Measurements from ENCODE around the gene NUDT8. TPM values are rescaled to one million over a fixed set of nuclear protein-coding genes. Genes with fewer than 3 reads are reported as not detected.

Gene NUDT8
- total and polyA plus RNA-seq, 2 experiments from 2014 or later, result 13.6 to 28.7 TPM

GRCh38 chr11:67609316-67609715, 20.4 kb downstream of the NUDT8 start:
- no peaks in the 10 kb centered on the region for H3K9me3 ChIP-seq (ENCODE audit: low read depth)
- no peak for DNase-seq (ENCODE audit: low spot score)
- H3K9me2 ChIP-seq (replicated peaks; ENCODE audit: insufficient read depth), result no peaks in the 10 kb centered on the region
- H3K79me2 ChIP-seq, result peaks cover 18% of the 10 kb centered on the region
- WGBS (ENCODE audit: low lambda C conversion rate, missing lambda C conversion rate), result 95% methylated on average over 10 of the region's 10 CpGs
- H2AFZ ChIP-seq, result no peak overlapping the region
- no peaks in the 10 kb centered on the region for H3K36me3 ChIP-seq (replicated peaks; ENCODE audit: insufficient read depth, low read depth)
- no peaks in the 10 kb centered on the region for H3K27me3 ChIP-seq
- TF ChIP-seq EZH2phosphoT487 (IDR thresholded peaks at IDR 0.05; ENCODE audit: low read depth, severe bottlenecking, unreplicated experiment), result no peak
- no peak for TF ChIP-seq EZH2 (IDR thresholded peaks at IDR 0.05; ENCODE audit: borderline replicate concordance)
- TF ChIP-seq, protein P1, sequence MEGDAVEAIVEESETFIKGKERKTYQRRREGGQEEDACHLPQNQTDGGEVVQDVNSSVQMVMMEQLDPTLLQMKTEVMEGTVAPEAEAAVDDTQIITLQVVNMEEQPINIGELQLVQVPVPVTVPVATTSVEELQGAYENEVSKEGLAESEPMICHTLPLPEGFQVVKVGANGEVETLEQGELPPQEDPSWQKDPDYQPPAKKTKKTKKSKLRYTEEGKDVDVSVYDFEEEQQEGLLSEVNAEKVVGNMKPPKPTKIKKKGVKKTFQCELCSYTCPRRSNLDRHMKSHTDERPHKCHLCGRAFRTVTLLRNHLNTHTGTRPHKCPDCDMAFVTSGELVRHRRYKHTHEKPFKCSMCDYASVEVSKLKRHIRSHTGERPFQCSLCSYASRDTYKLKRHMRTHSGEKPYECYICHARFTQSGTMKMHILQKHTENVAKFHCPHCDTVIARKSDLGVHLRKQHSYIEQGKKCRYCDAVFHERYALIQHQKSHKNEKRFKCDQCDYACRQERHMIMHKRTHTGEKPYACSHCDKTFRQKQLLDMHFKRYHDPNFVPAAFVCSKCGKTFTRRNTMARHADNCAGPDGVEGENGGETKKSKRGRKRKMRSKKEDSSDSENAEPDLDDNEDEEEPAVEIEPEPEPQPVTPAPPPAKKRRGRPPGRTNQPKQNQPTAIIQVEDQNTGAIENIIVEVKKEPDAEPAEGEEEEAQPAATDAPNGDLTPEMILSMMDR (IDR thresholded peaks at IDR 0.05; ENCODE audit: poor library complexity), result no peak
- H3K4me3 ChIP-seq, result no peak overlapping the region
- no peaks in the 10 kb centered on the region for H4K20me1 ChIP-seq (ENCODE audit: insufficient read depth, poor library complexity, severe bottlenecking)
- no peak overlapping the region for H3K27ac ChIP-seq
- H3K4me1 ChIP-seq (ENCODE audit: insufficient read depth), result peaks cover 15% of the 10 kb centered on the region
- no peak overlapping the region for H3K4me2 ChIP-seq

GRCh38 chr11:67608486-67608885, 21.3 kb downstream of the NUDT8 start:
- no peaks in the 10 kb centered on the region for H3K36me3 ChIP-seq (replicated peaks; ENCODE audit: insufficient read depth, low read depth)
- peaks cover 15% of the 10 kb centered on the region for H3K4me1 ChIP-seq (ENCODE audit: insufficient read depth)
- no peaks in the 10 kb centered on the region for H3K9me3 ChIP-seq (ENCODE audit: low read depth)
- H3K27me3 ChIP-seq, result no peaks in the 10 kb centered on the region
- H3K9me2 ChIP-seq (replicated peaks; ENCODE audit: insufficient read depth), result no peaks in the 10 kb centered on the region
- no peaks in the 10 kb centered on the region for H4K20me1 ChIP-seq (ENCODE audit: insufficient read depth, poor library complexity, severe bottlenecking)
- H3K4me3 ChIP-seq, result no peak overlapping the region
- no peak for TF ChIP-seq EZH2 (IDR thresholded peaks at IDR 0.05; ENCODE audit: borderline replicate concordance)
- no peak for TF ChIP-seq EZH2phosphoT487 (IDR thresholded peaks at IDR 0.05; ENCODE audit: low read depth, severe bottlenecking, unreplicated experiment)
- no peak for DNase-seq (ENCODE audit: low spot score)
- no peak overlapping the region for H3K4me2 ChIP-seq
- no peak overlapping the region for H2AFZ ChIP-seq
- peaks cover 18% of the 10 kb centered on the region for H3K79me2 ChIP-seq
- H3K27ac ChIP-seq, result no peak overlapping the region
- WGBS (ENCODE audit: low lambda C conversion rate, missing lambda C conversion rate), result 97% methylated on average over 8 of the region's 8 CpGs

DNA sequence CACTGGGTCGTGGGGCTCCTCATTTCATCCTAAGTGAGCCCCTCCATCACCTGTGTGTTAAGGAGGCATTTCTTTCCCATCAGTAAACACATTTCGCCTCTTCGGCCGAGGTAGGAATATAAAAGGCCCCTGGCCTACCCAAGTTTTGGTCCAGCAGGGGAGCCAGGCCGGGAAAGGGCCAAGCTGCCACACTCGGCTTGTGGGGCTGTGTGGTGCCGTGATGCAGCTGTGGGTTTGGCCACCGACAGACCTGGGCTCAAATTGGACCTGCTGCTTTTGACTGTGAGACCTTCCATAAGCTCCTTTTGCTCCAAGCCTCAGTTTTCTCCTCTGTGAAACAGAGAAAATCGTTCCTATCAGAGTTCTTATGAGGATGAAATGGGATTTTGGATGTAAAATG, 22.2 kb downstream of the NUDT8 start:
- H3K4me3 ChIP-seq, result peak overlapping the region; percentile 79
- peaks cover 18% of the 10 kb centered on the region for H3K79me2 ChIP-seq
- no peaks in the 10 kb centered on the region for H3K9me2 ChIP-seq (replicated peaks; ENCODE audit: insufficient read depth)
- WGBS (ENCODE audit: low lambda C conversion rate, missing lambda C conversion rate), result 63% methylated on average over 9 of the region's 9 CpGs
- peaks cover 15% of the 10 kb centered on the region for H3K4me1 ChIP-seq (ENCODE audit: insufficient read depth)
- H3K27ac ChIP-seq, result no peak overlapping the region
- H4K20me1 ChIP-seq (ENCODE audit: insufficient read depth, poor library complexity, severe bottlenecking), result no peaks in the 10 kb centered on the region
- H2AFZ ChIP-seq, result no peak overlapping the region
- TF ChIP-seq, protein P1 (IDR thresholded peaks at IDR 0.05; ENCODE audit: poor library complexity), result no peak
- TF ChIP-seq EZH2phosphoT487 (IDR thresholded peaks at IDR 0.05; ENCODE audit: low read depth, severe bottlenecking, unreplicated experiment) (no peak), EZH2 (IDR thresholded peaks at IDR 0.05; ENCODE audit: borderline replicate concordance) (no peak)
- no peaks in the 10 kb centered on the region for H3K27me3 ChIP-seq
- H3K4me2 ChIP-seq, result peak overlapping the region; percentile 93
- no peaks in the 10 kb centered on the region for H3K36me3 ChIP-seq (replicated peaks; ENCODE audit: insufficient read depth, low read depth)
- H3K9me3 ChIP-seq (ENCODE audit: low read depth), result no peaks in the 10 kb centered on the region
- DNase-seq (ENCODE audit: low spot score), result no peak

DNA sequence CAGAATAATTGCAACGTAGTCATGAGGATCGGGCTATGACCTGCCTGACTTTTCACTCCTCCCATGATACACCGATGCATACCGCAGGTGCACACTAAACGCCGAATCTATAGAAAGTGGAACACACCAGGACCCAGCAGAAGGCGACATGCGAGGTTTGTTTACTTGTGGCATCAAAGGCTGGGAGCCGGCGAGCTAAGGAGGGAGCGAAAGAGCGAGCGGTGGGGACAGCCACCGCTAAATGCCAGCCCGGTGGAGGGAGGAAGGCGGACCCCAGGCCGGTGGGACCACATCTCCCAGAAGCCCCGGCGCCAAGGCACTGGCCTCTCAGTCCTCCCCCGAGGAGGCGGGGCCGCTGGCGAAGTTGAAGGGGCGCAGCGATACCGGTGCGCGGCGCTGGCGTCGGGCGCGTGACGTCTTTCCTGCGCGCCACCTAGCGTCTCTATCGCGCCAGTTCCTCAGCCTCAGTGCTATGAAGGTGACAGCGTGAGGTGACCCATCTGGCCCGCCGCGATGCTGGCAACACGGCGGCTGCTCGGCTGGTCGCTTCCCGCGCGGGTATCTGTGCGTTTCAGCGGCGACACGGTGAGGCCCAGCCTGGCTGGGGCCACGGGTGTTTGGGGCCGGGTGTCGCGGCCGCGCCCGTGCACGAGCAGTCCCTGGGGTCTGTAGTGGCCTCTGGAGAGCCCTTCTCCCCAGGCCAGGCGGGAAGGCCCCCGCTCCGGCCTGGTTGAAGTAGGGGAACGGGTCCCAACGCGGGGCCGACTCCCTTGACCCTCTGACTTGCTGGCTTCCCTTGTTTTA, 23.0 kb downstream of the NUDT8 start, which contains the start of gene NDUFV1:
TSS of gene NDUFV1 (plus strand) at position 445 of the 804 bp plus-strand sequence. CDS start at position 514, 69 bp downstream.
- peak within 1 kb of the TSS; percentile 79 for H3K4me3 ChIP-seq
- peaks cover 18% of the 10 kb centered on the region for H3K79me2 ChIP-seq
- no peaks in the 10 kb centered on the region for H4K20me1 ChIP-seq (ENCODE audit: insufficient read depth, poor library complexity, severe bottlenecking)
- H2AFZ ChIP-seq, result peak within 1 kb of the TSS; percentile 62
- H3K4me1 ChIP-seq (ENCODE audit: insufficient read depth), result peaks cover 15% of the 10 kb centered on the region
- DNase-seq (ENCODE audit: low spot score), result peak; percentile 99
- H3K9me2 ChIP-seq (replicated peaks; ENCODE audit: insufficient read depth), result no peaks in the 10 kb centered on the region
- peak within 1 kb of the TSS; percentile 93 for H3K4me2 ChIP-seq
- no peaks in the 10 kb centered on the region for H3K9me3 ChIP-seq (ENCODE audit: low read depth)
- no peaks in the 10 kb centered on the region for H3K27me3 ChIP-seq
- WGBS (ENCODE audit: low lambda C conversion rate, missing lambda C conversion rate), result 5% methylated on average over 49 of the region's 69 CpGs
- H3K27ac ChIP-seq, result peak within 1 kb of the TSS; percentile 67
- H3K36me3 ChIP-seq (replicated peaks; ENCODE audit: insufficient read depth, low read depth), result no peaks in the 10 kb centered on the region
- TF ChIP-seq EZH2phosphoT487 (IDR thresholded peaks at IDR 0.05; ENCODE audit: low read depth, severe bottlenecking, unreplicated experiment), result no peak
- TF ChIP-seq, protein P1 (IDR thresholded peaks at IDR 0.05; ENCODE audit: poor library complexity), result peak; percentile 48

Data from hepatocyte (in vitro differentiated cells).